ENCODE results near the gene NTHL1. TPM values are rescaled to one million over a fixed set of nuclear protein-coding genes. Genes with fewer than 3 reads are reported as not detected.

Gene NTHL1
- total RNA-seq, 1 experiment from 2014 or later: 52.0 TPM

GRCh38 chr16:2072926-2073325 lies 25.3 kb upstream of the NTHL1 start:
- H3K4me1 ChIP-seq (ENCODE audit: insufficient read depth, low read length): no peaks in the 10 kb centered on the region
- H3K4me1 Mint-ChIP-seq: no peaks in the 10 kb centered on the region
- no peak overlapping the region for H2BK20ac ChIP-seq (ENCODE audit: low read depth, low read length, poor library complexity, severe bottlenecking)
- H3K27me3 Mint-ChIP-seq (ENCODE audit: low read depth): no peaks in the 10 kb centered on the region
- DNase-seq: no peak
- no peak overlapping the region for H3K23ac ChIP-seq (ENCODE audit: insufficient read length, low read depth, low read length)
- no peaks in the 10 kb centered on the region for H3K9me3 ChIP-seq (ENCODE audit: control insufficient read depth, low read depth, low read length)
- no peak overlapping the region for H2BK120ac ChIP-seq (ENCODE audit: low read depth, low read length, poor library complexity, severe bottlenecking)
- H2BK5ac ChIP-seq (ENCODE audit: insufficient read length, low read length): no peak overlapping the region
- no peak overlapping the region for H4K5ac ChIP-seq (ENCODE audit: insufficient read length, low read depth, low read length)
- H3K4ac ChIP-seq (ENCODE audit: low read depth, low read length): no peak overlapping the region
- no peaks in the 10 kb centered on the region for H3K23me2 ChIP-seq (ENCODE audit: insufficient read length, low read depth, low read length, poor library complexity, severe bottlenecking)
- no peak overlapping the region for H3K4me2 ChIP-seq (ENCODE audit: insufficient read depth, insufficient read length, low read length)
- H3K79me2 ChIP-seq (ENCODE audit: insufficient read depth, low read length): no peaks in the 10 kb centered on the region
- no peak overlapping the region for H2BK12ac ChIP-seq (ENCODE audit: insufficient read length, low read depth, low read length)
- no peak overlapping the region for H3T11ph ChIP-seq (ENCODE audit: low read length)
- H4K20me1 ChIP-seq (ENCODE audit: control insufficient read depth, insufficient read depth, insufficient read length): no peaks in the 10 kb centered on the region
- no peak overlapping the region; the same call in 1 of the 2 replicates for H3K14ac ChIP-seq (ENCODE audit: insufficient read depth, low read length)
- H4K91ac ChIP-seq (ENCODE audit: insufficient read length, low read depth, low read length): no peak overlapping the region
- no peak overlapping the region for H3K9ac ChIP-seq (ENCODE audit: extremely low read depth, insufficient read length, low read length)
- no peaks in the 10 kb centered on the region for H3K9me3 Mint-ChIP-seq
- H3K79me1 ChIP-seq (ENCODE audit: insufficient read depth, low read depth, low read length, poor library complexity, severe bottlenecking): no peaks in the 10 kb centered on the region
- H3K27me3 ChIP-seq (ENCODE audit: insufficient read depth, low read length): no peaks in the 10 kb centered on the region
- H3K27ac ChIP-seq (ENCODE audit: insufficient read length, low read depth, low read length): no peak overlapping the region
- H3K4me3 Mint-ChIP-seq: no peak overlapping the region
- no peak for TF ChIP-seq CTCF (conservative IDR thresholded peaks at IDR 0.05)
- peak overlapping the region in 1 of 3 experiments; percentile 59; a peak in 1 of 7 replicates for H3K27ac Mint-ChIP-seq
- no peak overlapping the region for H3K18ac ChIP-seq (ENCODE audit: insufficient read length, low read depth, low read length)
- H2BK15ac ChIP-seq (ENCODE audit: low read depth, low read length): no peak overlapping the region
- H3K36me3 Mint-ChIP-seq (ENCODE audit: insufficient read depth in 1 of 3, low read depth in 3 of 3): peaks cover 9 to 48% (median 45%) of the 10 kb centered on the region in 3 experiments; a peak in 6 of 7 replicates
- H4K8ac ChIP-seq (replicated peaks; ENCODE audit: insufficient read length, low read depth, low read length): no peak overlapping the region
- H2AK5ac ChIP-seq (ENCODE audit: insufficient read length, low read length): no peak overlapping the region
- no peak overlapping the region for H3K56ac ChIP-seq (ENCODE audit: insufficient read length, low read depth, low read length)
- no peak overlapping the region for H2AFZ ChIP-seq (ENCODE audit: low read length)
- no CpG with 5 or more reads among the region's 8 CpGs for WGBS (ENCODE audit: extremely low coverage, insufficient read length, low lambda C conversion rate)
